Measurements from ENCODE around the gene CMC4. TPM values are rescaled to one million over a fixed set of nuclear protein-coding genes. Genes with fewer than 3 reads are reported as not detected.

The CMC4 gene
- total RNA-seq, 4 donors from 2014 or later: 13.0 to 32.1 (median 26.3) TPM

DNA sequence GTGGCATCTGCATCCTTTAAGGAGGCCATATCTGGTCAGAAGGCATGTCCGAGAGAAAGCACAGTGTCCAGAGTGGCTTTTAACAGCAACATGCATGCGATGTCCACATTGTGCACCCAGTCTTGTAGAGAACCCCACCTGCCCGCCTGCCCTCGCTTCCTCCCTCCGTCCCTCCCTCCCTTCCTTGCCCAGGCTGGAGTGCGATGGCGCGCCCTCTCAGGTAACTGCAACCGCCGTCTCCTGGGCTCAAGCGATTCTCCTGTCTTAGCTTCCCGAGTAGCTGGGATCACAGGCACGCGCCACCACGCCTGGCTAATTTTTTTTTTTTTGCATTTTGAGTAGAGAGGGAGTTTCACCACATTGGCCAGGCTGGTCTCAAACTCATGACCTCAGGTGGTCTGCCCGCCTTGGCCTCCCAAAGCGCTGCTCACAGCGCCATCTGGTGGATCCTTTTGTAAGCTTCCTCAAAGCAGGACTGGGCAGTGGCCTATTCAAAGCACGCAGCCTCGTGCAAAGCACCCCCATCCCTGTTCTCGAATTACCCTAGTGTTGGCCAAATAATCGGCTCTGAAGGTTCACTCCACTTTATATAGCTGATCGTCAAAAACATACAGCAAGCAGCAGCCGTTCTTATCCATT is 15.4 kb upstream of the CMC4 start:
- ATAC-seq (peak in 1 of 2 donors; percentile 46), DNase-seq (peak in 1 of 2 donors; percentile 17)
- intact Hi-C loops (cut with DNase I; ENCODE audit: low total_unique reads): loop anchor here (1.0 to 10.0 kb wide), 2 partner anchors 105 to 172 kb away; no protein-coding TSS in a partner anchor

DNA sequence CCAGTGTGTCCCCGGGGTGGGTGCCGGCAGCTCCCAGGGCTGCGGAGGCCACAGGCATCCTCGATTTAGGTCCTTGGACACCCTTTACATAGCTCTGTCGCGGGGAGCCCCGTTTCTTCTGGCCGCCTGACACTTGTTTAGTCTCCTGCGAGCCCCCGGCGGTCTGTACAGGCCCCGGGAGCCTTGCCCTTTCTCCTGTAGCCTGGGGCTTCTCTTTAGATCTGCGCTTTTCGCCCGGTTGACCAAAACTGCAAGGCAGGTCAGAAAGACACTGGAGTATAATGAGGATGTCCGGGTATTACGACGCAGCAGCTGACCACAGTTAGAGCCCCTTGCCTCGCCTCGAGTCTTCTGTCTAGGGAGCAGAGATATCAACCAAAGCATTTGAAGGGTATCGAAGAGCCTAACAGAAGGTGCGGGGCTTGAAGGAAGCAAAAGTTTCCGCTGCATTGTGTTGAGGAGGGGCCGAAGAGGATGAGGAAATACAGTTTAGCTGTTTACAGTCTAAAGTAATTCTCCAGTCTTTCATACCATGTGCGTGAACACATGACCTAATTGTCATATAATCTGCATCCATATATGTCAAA is 851 bp upstream of the CMC4 start:
- no peaks in the 10 kb centered on the region for H3K27me3 ChIP-seq
- intact Hi-C loops (cut with DNase I; ENCODE audit: low total_unique reads): loop anchor here (5.0 kb wide), 3 partner anchors 44 to 146 kb away; partner anchors contain the start of genes FUNDC2 and VBP1
- H3K9me3 ChIP-seq: no peaks in the 10 kb centered on the region
- H3K4me3 ChIP-seq: peak overlapping the region; percentile 59 to 72 (median 65)
- no peaks in the 10 kb centered on the region for H3K36me3 ChIP-seq
- in situ Hi-C loops (cut with MboI; ENCODE audit: low sequenced_read_pairs in 4 of 4): no loop called here
- peaks cover 5 to 16% of the 10 kb centered on the region in 2 donors for H3K4me1 ChIP-seq
- ATAC-seq (peak in 1 of 2 donors; percentile 25), DNase-seq (no peak)
- H3K27ac ChIP-seq: peak overlapping the region; percentile 76 to 88 (median 80)
- TF ChIP-seq POLR2A (IDR thresholded peaks at IDR 0.05): no peak
- no peak for TF ChIP-seq CTCF (IDR thresholded peaks at IDR 0.05 in 4 of 5, conservative IDR thresholded peaks at IDR 0.05 in 1 of 5)

More for the DNA sequence above, 15.4 kb upstream of the CMC4 start:
- TF ChIP-seq CTCF (IDR thresholded peaks at IDR 0.05 in 4 of 5, conservative IDR thresholded peaks at IDR 0.05 in 1 of 5) (peak; percentile 17 to 56 (median 38)), POLR2A (IDR thresholded peaks at IDR 0.05) (no peak)
- in situ Hi-C loops (cut with MboI; ENCODE audit: low sequenced_read_pairs in 4 of 4): loop anchor here in 2 of 4 donors (10.0 to 25.0 kb wide), 2 partner anchors 99 to 102 kb away; no protein-coding TSS in a partner anchor
- no peak overlapping the region for H3K27ac ChIP-seq
- no peaks in the 10 kb centered on the region for H3K9me3 ChIP-seq
- H3K36me3 ChIP-seq: no peaks in the 10 kb centered on the region
- no peaks in the 10 kb centered on the region for H3K27me3 ChIP-seq
- H3K4me1 ChIP-seq: no peaks in the 10 kb centered on the region
- no peak overlapping the region for H3K4me3 ChIP-seq

DNA sequence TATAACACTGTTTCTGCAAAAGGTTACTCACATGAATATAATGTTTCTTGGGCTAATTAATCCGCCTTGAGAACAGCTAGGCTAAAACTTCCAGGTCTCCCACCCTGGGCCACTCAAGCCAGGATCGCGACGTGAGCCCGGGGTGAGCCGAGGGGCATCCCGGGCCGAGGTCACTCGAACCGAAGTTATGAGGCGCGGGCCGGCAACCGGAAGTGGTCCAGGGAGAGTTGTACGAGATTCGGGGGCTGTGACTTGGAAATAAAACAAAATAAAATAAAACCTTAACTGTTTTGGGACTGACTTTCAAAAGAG is 317 bp downstream of the CMC4 start:
- no peaks in the 10 kb centered on the region for H3K27me3 ChIP-seq
- H3K27ac ChIP-seq: peak overlapping the region; percentile 87 to 93 (median 88)
- DNase-seq (no peak), ATAC-seq (peak; percentile 33 to 48)
- intact Hi-C loops (cut with DNase I; ENCODE audit: low total_unique reads) (loop anchor here (5.0 kb wide), 3 partner anchors 43 to 147 kb away; partner anchors contain the start of genes FUNDC2 and VBP1), in situ Hi-C loops (cut with MboI; ENCODE audit: low sequenced_read_pairs in 4 of 4) (no loop called here)
- H3K4me1 ChIP-seq: peaks cover 5 to 16% of the 10 kb centered on the region in 2 donors
- H3K9me3 ChIP-seq: no peaks in the 10 kb centered on the region
- TF ChIP-seq CTCF (IDR thresholded peaks at IDR 0.05 in 4 of 5, conservative IDR thresholded peaks at IDR 0.05 in 1 of 5) (no peak), POLR2A (IDR thresholded peaks at IDR 0.05) (no peak)
- no peaks in the 10 kb centered on the region for H3K36me3 ChIP-seq
- H3K4me3 ChIP-seq: peak overlapping the region; percentile 58 to 79 (median 74)

DNA sequence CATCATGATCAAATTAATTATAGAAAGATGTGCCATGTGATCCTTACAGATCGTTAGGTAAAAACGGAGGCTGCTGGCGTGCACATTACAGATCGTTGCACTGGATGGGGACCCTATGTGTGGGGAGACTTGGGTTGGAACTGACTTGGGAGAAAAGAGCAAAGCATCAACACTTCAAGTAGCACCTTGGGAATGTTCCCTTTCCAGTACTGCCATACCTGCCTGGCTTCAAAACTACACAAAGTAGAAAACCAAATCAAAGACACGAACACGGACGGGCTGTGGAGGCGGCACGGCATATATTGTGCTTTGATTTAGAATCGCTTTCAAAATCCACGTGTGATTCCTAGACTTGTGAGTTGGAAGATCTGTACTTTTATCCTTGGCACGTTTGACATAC is 898 bp downstream of the CMC4 start:
- Histone ChIP-seq H3K9me3 (no peaks in the 10 kb centered on the region), H3K4me1 (peaks cover 5 to 19% of the 10 kb centered on the region in 2 donors), H3K27me3 (no peaks in the 10 kb centered on the region), H3K4me3 (peak overlapping the region; percentile 58 to 79 (median 74)), H3K27ac (peak overlapping the region; percentile 87 to 93 (median 88)), H3K36me3 (no peaks in the 10 kb centered on the region)
- DNase-seq: no peak
- in situ Hi-C loops (cut with MboI; ENCODE audit: low sequenced_read_pairs in 4 of 4) (no loop called here), intact Hi-C loops (cut with DNase I; ENCODE audit: low total_unique reads) (loop anchor here (5.0 kb wide), 3 partner anchors 43 to 147 kb away; partner anchors contain the start of genes FUNDC2 and VBP1)
- ATAC-seq: no peak
- no peak for TF ChIP-seq CTCF (IDR thresholded peaks at IDR 0.05 in 4 of 5, conservative IDR thresholded peaks at IDR 0.05 in 1 of 5)
- no peak for TF ChIP-seq POLR2A (IDR thresholded peaks at IDR 0.05)

All from gastrocnemius medialis (tissue), 4 donors.